ENCODE results near the gene GPRIN3. TPM values are rescaled to one million over a fixed set of nuclear protein-coding genes. Genes with fewer than 3 reads are reported as not detected.

GPRIN3 gene
- 0.01 TPM for polyA plus RNA-seq (2013, experiment 1 of 2; ENCODE audit: insufficient read length)
- polyA plus RNA-seq (2013, experiment 2 of 2; ENCODE audit: insufficient read length) = 0.14 TPM

- DNase-seq = peak; percentile 18
These were observed at the start of gene GPRIN3 for GRCh38 chr4:89307446-89308160. GPRIN3 (minus strand) TSS chr4:89307800; CDS start chr4:89250110, 57,690 bp downstream.

- DNase-seq = no peak
These were observed 49.7 kb upstream of the GPRIN3 start for GRCh38 chr4:89357340-89357739.

- no peak for DNase-seq
These were observed 48.5 kb upstream of the GPRIN3 start for GRCh38 chr4:89356086-89356485.

GRCh38 chr4:89353514-89353913 is 45.9 kb upstream of the GPRIN3 start:
- no peak for DNase-seq

- DNase-seq = no peak
These were observed 44.9 kb upstream of the GPRIN3 start for GRCh38 chr4:89352541-89352940.

GRCh38 chr4:89351201-89351600 is 43.6 kb upstream of the GPRIN3 start:
- DNase-seq = no peak

- no peak for DNase-seq
These were observed 39.9 kb upstream of the GPRIN3 start for GRCh38 chr4:89347363-89348025.

- DNase-seq = no peak
These were observed 37.0 kb upstream of the GPRIN3 start for GRCh38 chr4:89344571-89344970.

GRCh38 chr4:89338206-89338605 is 30.6 kb upstream of the GPRIN3 start:
- DNase-seq = no peak

GRCh38 chr4:89337681-89338080 is 30.1 kb upstream of the GPRIN3 start:
- DNase-seq = no peak

- DNase-seq = no peak
These were observed 29.3 kb upstream of the GPRIN3 start for GRCh38 chr4:89336818-89337420.

GRCh38 chr4:89334830-89335229 is 27.2 kb upstream of the GPRIN3 start:
- no peak for DNase-seq

- DNase-seq = no peak
These were observed 26.7 kb upstream of the GPRIN3 start for GRCh38 chr4:89334311-89334710.

GRCh38 chr4:89331686-89332544 is 24.3 kb upstream of the GPRIN3 start:
- no peak for DNase-seq

GRCh38 chr4:89331197-89331596 is 23.6 kb upstream of the GPRIN3 start:
- no peak for DNase-seq

- no peak for DNase-seq
These were observed 21.7 kb upstream of the GPRIN3 start for GRCh38 chr4:89329280-89329679.

GRCh38 chr4:89324671-89325070 is 17.1 kb upstream of the GPRIN3 start:
- DNase-seq = peak; percentile 14

- DNase-seq = no peak
These were observed 15.1 kb upstream of the GPRIN3 start for GRCh38 chr4:89322671-89323070.

- DNase-seq = no peak
These were observed 12.2 kb upstream of the GPRIN3 start for GRCh38 chr4:89319756-89320155.

- peak; percentile 17 for DNase-seq
These were observed 9.3 kb upstream of the GPRIN3 start for GRCh38 chr4:89316931-89317366.

- DNase-seq = no peak
These were observed 8.6 kb upstream of the GPRIN3 start for GRCh38 chr4:89316211-89316610.

- DNase-seq = peak; percentile 17
These were observed 6.7 kb upstream of the GPRIN3 start for GRCh38 chr4:89314291-89314690.

GRCh38 chr4:89312066-89312465 is 4.5 kb upstream of the GPRIN3 start:
- no peak for DNase-seq
